Breast epithelium (tissue), 3 donors: ENCODE results near the gene SMARCAL1.

Experiments used
- POLR2A ChIP-seq: fragments of 450-650 bp; IDR thresholded peaks from one replicate; pipeline ENCODE4 v1.6.1; 2016; ENCODE audit warnings: antibody characterized with exemption, mild to moderate bottlenecking, moderate library complexity
- POLR2AphosphoS5 ChIP-seq, 3 donors: sonication (generic); formaldehyde crosslinking; IDR thresholded peaks; one replicate each; pipeline ENCODE4 v1.6.1; 2017; ENCODE audit warnings: antibody characterized with exemption in 3 of 3
- TF ChIP-seq, protein P1 (sequence below), 3 donors: fragments of 450-650 bp; IDR thresholded peaks; one replicate each; pipeline ENCODE4 v1.5.1; 2016 to 2017; ENCODE audit warnings: antibody characterized with exemption in 3 of 3, mild to moderate bottlenecking in 3 of 3, moderate library complexity in 3 of 3

DNA sequence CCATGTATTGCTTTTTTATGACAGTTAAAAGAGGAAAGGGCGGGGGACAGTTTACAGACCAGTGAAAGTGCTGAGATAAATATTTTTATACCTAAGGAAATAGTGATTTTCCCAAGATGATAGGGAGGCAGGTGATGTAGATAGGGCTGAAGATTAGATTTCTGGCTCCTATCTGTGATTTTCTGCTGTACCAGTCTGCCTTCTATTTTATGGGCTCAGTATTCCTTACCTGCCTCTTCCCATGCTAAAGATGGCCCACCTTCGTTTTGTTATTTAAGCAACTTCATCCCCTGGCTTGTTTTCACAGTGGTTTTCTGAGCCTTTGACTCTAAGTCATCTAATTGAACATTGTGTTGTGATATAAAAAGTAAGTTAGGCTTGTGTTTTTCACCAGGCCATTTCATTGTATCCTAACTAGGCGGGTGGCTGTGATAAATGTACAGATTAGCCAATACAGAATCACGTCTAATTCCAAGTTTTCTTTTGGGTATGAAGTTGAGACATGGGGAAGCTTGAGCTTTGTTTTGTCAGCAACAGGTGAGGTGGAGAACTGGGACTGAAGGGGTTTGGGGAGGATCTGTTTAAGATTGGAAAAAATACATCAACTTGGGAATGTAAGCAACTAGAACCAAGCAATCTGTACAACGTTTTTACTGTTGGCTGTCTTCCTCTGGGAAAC is 91.6 kb downstream of the SMARCAL1 start:
- TF ChIP-seq, protein P1, sequence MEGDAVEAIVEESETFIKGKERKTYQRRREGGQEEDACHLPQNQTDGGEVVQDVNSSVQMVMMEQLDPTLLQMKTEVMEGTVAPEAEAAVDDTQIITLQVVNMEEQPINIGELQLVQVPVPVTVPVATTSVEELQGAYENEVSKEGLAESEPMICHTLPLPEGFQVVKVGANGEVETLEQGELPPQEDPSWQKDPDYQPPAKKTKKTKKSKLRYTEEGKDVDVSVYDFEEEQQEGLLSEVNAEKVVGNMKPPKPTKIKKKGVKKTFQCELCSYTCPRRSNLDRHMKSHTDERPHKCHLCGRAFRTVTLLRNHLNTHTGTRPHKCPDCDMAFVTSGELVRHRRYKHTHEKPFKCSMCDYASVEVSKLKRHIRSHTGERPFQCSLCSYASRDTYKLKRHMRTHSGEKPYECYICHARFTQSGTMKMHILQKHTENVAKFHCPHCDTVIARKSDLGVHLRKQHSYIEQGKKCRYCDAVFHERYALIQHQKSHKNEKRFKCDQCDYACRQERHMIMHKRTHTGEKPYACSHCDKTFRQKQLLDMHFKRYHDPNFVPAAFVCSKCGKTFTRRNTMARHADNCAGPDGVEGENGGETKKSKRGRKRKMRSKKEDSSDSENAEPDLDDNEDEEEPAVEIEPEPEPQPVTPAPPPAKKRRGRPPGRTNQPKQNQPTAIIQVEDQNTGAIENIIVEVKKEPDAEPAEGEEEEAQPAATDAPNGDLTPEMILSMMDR (IDR thresholded peaks at IDR 0.05), result no peak
- no peak for TF ChIP-seq POLR2A
- TF ChIP-seq POLR2AphosphoS5 (IDR thresholded peaks at IDR 0.05), result no peak
